ENCODE data around the gene RALGPS2.

RALGPS2 gene

GRCh38 chr1:178958491-178958890 lies 233.4 kb downstream of the RALGPS2 start:
- peaks cover 8% of the 10 kb centered on the region for H3K4me1 ChIP-seq (ENCODE audit: control insufficient read depth, insufficient read depth, low read length)
- no peaks in the 10 kb centered on the region for H3K27me3 ChIP-seq (ENCODE audit: control insufficient read depth, insufficient read depth, low read length)
- no peaks in the 10 kb centered on the region for H3K36me3 ChIP-seq (ENCODE audit: control insufficient read depth, insufficient read depth, low read length)
- H3K27ac ChIP-seq (ENCODE audit: low read depth, low read length), result no peak overlapping the region
- H3K9ac ChIP-seq (ENCODE audit: low read length), result no peak overlapping the region
- no peak overlapping the region for H3K4me3 ChIP-seq (ENCODE audit: low read length)

- H3K27me3 ChIP-seq (ENCODE audit: control insufficient read depth, insufficient read depth, low read length), result no peaks in the 10 kb centered on the region
- H3K9ac ChIP-seq (ENCODE audit: low read length), result no peak overlapping the region
- H3K27ac ChIP-seq (ENCODE audit: low read depth, low read length), result no peak overlapping the region
- H3K4me1 ChIP-seq (ENCODE audit: control insufficient read depth, insufficient read depth, low read length), result peaks cover 4% of the 10 kb centered on the region
- H3K36me3 ChIP-seq (ENCODE audit: control insufficient read depth, insufficient read depth, low read length), result no peaks in the 10 kb centered on the region
- no peak overlapping the region for H3K4me3 ChIP-seq (ENCODE audit: low read length)
Observed at GRCh38 chr1:178959543-178960460, 234.8 kb downstream of the RALGPS2 start.

GRCh38 chr1:178960482-178961240 lies 235.6 kb downstream of the RALGPS2 start:
- no peak overlapping the region for H3K9ac ChIP-seq (ENCODE audit: low read length)
- no peaks in the 10 kb centered on the region for H3K36me3 ChIP-seq (ENCODE audit: control insufficient read depth, insufficient read depth, low read length)
- peaks cover 3% of the 10 kb centered on the region for H3K4me1 ChIP-seq (ENCODE audit: control insufficient read depth, insufficient read depth, low read length)
- no peak overlapping the region for H3K27ac ChIP-seq (ENCODE audit: low read depth, low read length)
- H3K27me3 ChIP-seq (ENCODE audit: control insufficient read depth, insufficient read depth, low read length), result no peaks in the 10 kb centered on the region
- H3K4me3 ChIP-seq (ENCODE audit: low read length), result no peak overlapping the region

- no peak overlapping the region for H3K4me3 ChIP-seq (ENCODE audit: low read length)
- H3K9ac ChIP-seq (ENCODE audit: low read length), result no peak overlapping the region
- H3K27ac ChIP-seq (ENCODE audit: low read depth, low read length), result no peak overlapping the region
- no peaks in the 10 kb centered on the region for H3K36me3 ChIP-seq (ENCODE audit: control insufficient read depth, insufficient read depth, low read length)
- no peaks in the 10 kb centered on the region for H3K27me3 ChIP-seq (ENCODE audit: control insufficient read depth, insufficient read depth, low read length)
- H3K4me1 ChIP-seq (ENCODE audit: control insufficient read depth, insufficient read depth, low read length), result no peaks in the 10 kb centered on the region
Observed at GRCh38 chr1:178961331-178961730, 236.3 kb downstream of the RALGPS2 start.

- H3K4me1 ChIP-seq (ENCODE audit: control insufficient read depth, insufficient read depth, low read length), result no peaks in the 10 kb centered on the region
- no peaks in the 10 kb centered on the region for H3K36me3 ChIP-seq (ENCODE audit: control insufficient read depth, insufficient read depth, low read length)
- H3K27ac ChIP-seq (ENCODE audit: low read depth, low read length), result no peak overlapping the region
- no peak overlapping the region for H3K4me3 ChIP-seq (ENCODE audit: low read length)
- H3K9ac ChIP-seq (ENCODE audit: low read length), result no peak overlapping the region
- no peaks in the 10 kb centered on the region for H3K27me3 ChIP-seq (ENCODE audit: control insufficient read depth, insufficient read depth, low read length)
Observed at GRCh38 chr1:178961868-178962267, 236.8 kb downstream of the RALGPS2 start.

- H3K27me3 ChIP-seq (ENCODE audit: control insufficient read depth, insufficient read depth, low read length), result no peaks in the 10 kb centered on the region
- no peak overlapping the region for H3K9ac ChIP-seq (ENCODE audit: low read length)
- H3K4me3 ChIP-seq (ENCODE audit: low read length), result no peak overlapping the region
- no peak overlapping the region for H3K27ac ChIP-seq (ENCODE audit: low read depth, low read length)
- no peaks in the 10 kb centered on the region for H3K4me1 ChIP-seq (ENCODE audit: control insufficient read depth, insufficient read depth, low read length)
- H3K36me3 ChIP-seq (ENCODE audit: control insufficient read depth, insufficient read depth, low read length), result no peaks in the 10 kb centered on the region
Observed at GRCh38 chr1:178962853-178963711, 238.0 kb downstream of the RALGPS2 start.

GRCh38 chr1:178964469-178965330 lies 239.7 kb downstream of the RALGPS2 start:
- H3K4me3 ChIP-seq (ENCODE audit: low read length), result no peak overlapping the region
- no peaks in the 10 kb centered on the region for H3K36me3 ChIP-seq (ENCODE audit: control insufficient read depth, insufficient read depth, low read length)
- no peak overlapping the region for H3K9ac ChIP-seq (ENCODE audit: low read length)
- no peaks in the 10 kb centered on the region for H3K4me1 ChIP-seq (ENCODE audit: control insufficient read depth, insufficient read depth, low read length)
- no peak overlapping the region for H3K27ac ChIP-seq (ENCODE audit: low read depth, low read length)
- H3K27me3 ChIP-seq (ENCODE audit: control insufficient read depth, insufficient read depth, low read length), result no peaks in the 10 kb centered on the region

- Histone ChIP-seq H3K9ac (ENCODE audit: low read length) (no peak overlapping the region), H3K4me1 (ENCODE audit: control insufficient read depth, insufficient read depth, low read length) (no peaks in the 10 kb centered on the region), H3K36me3 (ENCODE audit: control insufficient read depth, insufficient read depth, low read length) (no peaks in the 10 kb centered on the region), H3K27ac (ENCODE audit: low read depth, low read length) (no peak overlapping the region), H3K4me3 (ENCODE audit: low read length) (no peak overlapping the region), H3K27me3 (ENCODE audit: control insufficient read depth, insufficient read depth, low read length) (no peaks in the 10 kb centered on the region)
Observed at GRCh38 chr1:178966312-178966711, 241.3 kb downstream of the RALGPS2 start.

GRCh38 chr1:178969226-178969987 lies 244.4 kb downstream of the RALGPS2 start:
- Histone ChIP-seq H3K4me3 (ENCODE audit: low read length) (no peak overlapping the region), H3K27ac (ENCODE audit: low read depth, low read length) (no peak overlapping the region), H3K36me3 (ENCODE audit: control insufficient read depth, insufficient read depth, low read length) (no peaks in the 10 kb centered on the region), H3K9ac (ENCODE audit: low read length) (no peak overlapping the region), H3K4me1 (ENCODE audit: control insufficient read depth, insufficient read depth, low read length) (no peaks in the 10 kb centered on the region), H3K27me3 (ENCODE audit: control insufficient read depth, insufficient read depth, low read length) (no peaks in the 10 kb centered on the region)

GRCh38 chr1:178970184-178970583 lies 245.1 kb downstream of the RALGPS2 start:
- H3K4me1 ChIP-seq (ENCODE audit: control insufficient read depth, insufficient read depth, low read length), result no peaks in the 10 kb centered on the region
- no peak overlapping the region for H3K9ac ChIP-seq (ENCODE audit: low read length)
- H3K27ac ChIP-seq (ENCODE audit: low read depth, low read length), result no peak overlapping the region
- H3K36me3 ChIP-seq (ENCODE audit: control insufficient read depth, insufficient read depth, low read length), result no peaks in the 10 kb centered on the region
- no peak overlapping the region for H3K4me3 ChIP-seq (ENCODE audit: low read length)
- no peaks in the 10 kb centered on the region for H3K27me3 ChIP-seq (ENCODE audit: control insufficient read depth, insufficient read depth, low read length)
